ENCODE data around the gene C14orf119. TPM values are rescaled to one million over a fixed set of nuclear protein-coding genes. Genes with fewer than 3 reads are reported as not detected.

Gene C14orf119
- total RNA-seq, 1 experiment from 2014 or later: 46.8 TPM

GRCh38 chr14:23124337-23124954, 29.1 kb downstream of the C14orf119 start:
- CTCF ChIA-PET: interaction anchor here (1.4 to 2.1 kb wide), 3 partner anchors 61 to 66 kb away, joined by 3 to 5 read pairs (median 4); no protein-coding TSS in a partner anchor
- RAD21 ChIA-PET (ENCODE audit: low non-redundant PET in 1 of 2, low total read pairs in 2 of 2, uncharacterized antibody in 2 of 2, unreplicated experiment in 2 of 2): no interaction called here
- POLR2A ChIA-PET: no interaction called here

More at GRCh38 chr14:23124337-23124954, 29.1 kb downstream of the C14orf119 start:
- no peaks in the 10 kb centered on the region for H3K27me3 ChIP-seq (ENCODE audit: insufficient read depth, low read length)
- BruUV-seq (replicated peaks): no TSS peak
- no peak overlapping the region for H3K27ac ChIP-seq (ENCODE audit: low read depth, low read length)
- no peaks in the 10 kb centered on the region for H4K20me1 ChIP-seq (ENCODE audit: insufficient read depth)
- no peaks in the 10 kb centered on the region for H3K4me1 ChIP-seq (ENCODE audit: control insufficient read depth in 1 of 2, insufficient read depth in 2 of 2, low read length in 2 of 2)
- no peaks in the 10 kb centered on the region for H3K36me3 ChIP-seq (ENCODE audit: control insufficient read depth in 1 of 2, insufficient read depth in 2 of 2, low read length in 2 of 2)
- TF ChIP-seq TCF7L2 (IDR thresholded peaks at IDR 0.05; ENCODE audit: borderline replicate concordance, extremely low read depth, insufficient read depth, insufficient read length) (no peak), SIN3A (IDR thresholded peaks at IDR 0.05; ENCODE audit: low read depth) (no peak), POLR2A (IDR thresholded peaks at IDR 0.05; ENCODE audit: borderline replicate concordance, extremely low read depth, insufficient read depth, insufficient read length) (no peak), CTCF (IDR thresholded peaks at IDR 0.05 in 2 of 3, conservative IDR thresholded peaks at IDR 0.05 in 1 of 3; ENCODE audit: borderline replicate concordance in 1 of 3, insufficient read depth in 1 of 3, low read depth in 2 of 3, low read length in 2 of 3) (no peak), SRF (IDR thresholded peaks at IDR 0.05; ENCODE audit: low read depth) (no peak), FOSL1 (IDR thresholded peaks at IDR 0.05; ENCODE audit: low read depth) (no peak), ATF3 (IDR thresholded peaks at IDR 0.05) (no peak), RAD21 (IDR thresholded peaks at IDR 0.05; ENCODE audit: low read depth) (no peak), MAX (IDR thresholded peaks at IDR 0.05) (no peak), EZH2phosphoT487 (IDR thresholded peaks at IDR 0.05; ENCODE audit: borderline replicate concordance) (no peak), YY1 (IDR thresholded peaks at IDR 0.05; ENCODE audit: extremely low read depth, insufficient replicate concordance, low read depth, low read length) (no peak), JUND (IDR thresholded peaks at IDR 0.05) (no peak), EZH2 (IDR thresholded peaks at IDR 0.05) (no peak), ELF1 (IDR thresholded peaks at IDR 0.05; ENCODE audit: borderline replicate concordance, low read depth) (no peak), ZNF274 (IDR thresholded peaks at IDR 0.05; ENCODE audit: low read depth, low read length) (no peak)
- H3K4me2 ChIP-seq (ENCODE audit: low read length): no peak overlapping the region
- H3K9ac ChIP-seq (ENCODE audit: low read length): no peak overlapping the region
- no peaks in the 10 kb centered on the region for H3K9me3 ChIP-seq (ENCODE audit: control insufficient read depth in 1 of 2, insufficient read depth in 1 of 2, low read depth in 1 of 2, low read length in 2 of 2)
- H2AFZ ChIP-seq (ENCODE audit: low read depth, low read length, poor library complexity, severe bottlenecking): no peak overlapping the region
- intact Hi-C loops (cut with micrococcal nuclease): loop anchor here (5.0 kb wide), 1 partner anchor 258 kb away; no protein-coding TSS in a partner anchor
- no peak for DNase-seq (ENCODE audit: low read depth, low spot score)
- H3K4me3 ChIP-seq (replicated peaks in 1 of 2; ENCODE audit: low read depth in 1 of 2, low read length in 2 of 2): no peak overlapping the region
- H3K9me2 ChIP-seq (ENCODE audit: insufficient read depth): no peaks in the 10 kb centered on the region
- ATAC-seq: no peak
- no peaks in the 10 kb centered on the region for H3K79me2 ChIP-seq (ENCODE audit: insufficient read depth, low read length)

Measured in HCT116 (cell line).